Pancreas (tissue), 10 donors: Measurements from ENCODE around the gene C19orf53. TPM values are rescaled to one million over a fixed set of nuclear protein-coding genes. Genes with fewer than 3 reads are reported as not detected.

ENCODE experiments used
- ATAC-seq, 4 donors: fragments of 200-7000 bp; cut with Tn5 transposase; one replicate each; pipeline versions ENCODE4 v1.8.0 to v1.9.1; 2020; ENCODE audit warnings: mild to moderate bottlenecking in 4 of 4, moderate library complexity in 4 of 4
- DNase-seq, 6 donors: peaks; one replicate each; pipeline ENCODE4 v3.0.0-alpha.2; 2020
- FAIRE-seq: peaks from 2 replicates; lab custom pipeline; 2012; peaks lifted over from hg19 to GRCh38; lab: Jason Lieb, UNC
- H3K27ac ChIP-seq, 4 donors: fragments of 200-600 bp; sonication (generic); 1 replicate in 3 of 4; 2 replicates in 1 of 4; pipeline versions ENCODE4 v1.5.0 to v1.8.0; 2020
- H3K27me3 ChIP-seq, 4 donors: fragments of 200-600 bp; one replicate each; pipeline ENCODE4 v1.8.0; 2021
- H3K36me3 ChIP-seq, 3 donors: fragments of 200-600 bp; sonication (generic) in 1 of 3; one replicate each; pipeline versions ENCODE4 v1.5.0 to v1.8.0; 2020 to 2021
- H3K4me1 ChIP-seq, 3 donors: fragments of 200-600 bp; one replicate each; pipeline ENCODE4 v1.8.0; 2021
- H3K4me3 ChIP-seq, 4 donors: fragments of 200-600 bp; sonication (generic) in 2 of 4; one replicate each; pipeline versions ENCODE4 v1.5.0 to v1.8.0; 2020 to 2021
- H3K9me3 ChIP-seq, 4 donors: fragments of 200-600 bp; one replicate each; pipeline ENCODE4 v1.8.0; 2021
- CTCF ChIP-seq, 4 donors: fragments of 200-600 bp; sonication (generic) in 3 of 4; IDR thresholded peaks; one replicate each; pipeline versions ENCODE4 v1.5.0 to v1.8.0; 2021; ENCODE audit warnings: antibody characterized with exemption in 4 of 4
- WGBS, 2 donors: extraction: QIAGEN DNeasy Blood & Tissue Kit; methylation state at CpG; one replicate each; pipeline ENCODE4 v1.1.7; 2013; 5-methylcytosine and 5-hydroxymethylcytosine counted together
- intact Hi-C, 3 donors: fragments of 100-400 bp; cut with DNase I; formaldehyde crosslinking; loops; one replicate each; pipeline versions ENCODE4 v1.11.1 to v1.14.2; 2022
- polyA plus RNA-seq, 2 donors: library from polyadenylated mRNA; stranded (reverse); fragments of 200-250 nt; gene quantifications; one replicate each; pipeline ENCODE4 v1.2.3, GENCODE V29; 2013
- total RNA-seq, 6 donors: library from RNA; stranded (reverse); fragmentation: NEBNext Ultra II Directional in 4 of 6; extraction: Animal tissue kit (Norgen Biotek cat#: 25700) in 4 of 6; gene quantifications; one replicate each; pipeline versions ENCODE4 v1.2.1 to v1.2.4, GENCODE V29; 2021 to 2023
- donor health status: healthy with polysubstance abuse.
- donor health status: DM: no; HTN: no; CAD: no; lungs with moderate emphysema.
- donor health status: DM: no; HTN: no; CAD: no.
- donor health status: control.
- donor health status: control.
- donor health status: Bipolar disorder and iron deficiency.
- donor health status: DM: yes; HTN: yes; CAD: no.
- donor health status: DM: no; HTN: no; CAD: no.
- donor health status: DM: no; HTN: no; CAD: no.
- donor health status: DM: yes; HTN: yes; CAD: no.

Gene C19orf53
- total and polyA plus RNA-seq, 8 donors = 18.9 to 99.0 (median 32.1) TPM

GRCh38 chr19:13731147-13731964, 42.9 kb upstream of the C19orf53 start:
- no peak for TF ChIP-seq CTCF (IDR thresholded peaks at IDR 0.05)
- H3K36me3 ChIP-seq = no peaks in the 10 kb centered on the region
- peak overlapping the region in 3 of 4 donors; percentile 33 to 55 (median 46) for H3K4me3 ChIP-seq
- FAIRE-seq = no peak
- WGBS, 2 donors = 1% methylated on average over 39 of the region's 39 CpGs
- peak; percentile 99 to 100 (median 100) for ATAC-seq
- H3K27ac ChIP-seq = peak overlapping the region; percentile 52 to 79 (median 66)
- intact Hi-C loops = no loop called here
- H3K27me3 ChIP-seq = no peaks in the 10 kb centered on the region
- DNase-seq = peak; percentile 91 to 99 (median 96)
- H3K4me1 ChIP-seq = peaks cover 0 to 9% (median 7%) of the 10 kb centered on the region in 3 donors
- H3K9me3 ChIP-seq = no peaks in the 10 kb centered on the region

GRCh38 chr19:13732337-13732736, 41.9 kb upstream of the C19orf53 start:
- Histone ChIP-seq H3K4me3 (peak overlapping the region in 2 of 4 donors; percentile 46 to 55), H3K27me3 (no peaks in the 10 kb centered on the region), H3K4me1 (peaks cover 0 to 9% (median 7%) of the 10 kb centered on the region in 3 donors), H3K9me3 (no peaks in the 10 kb centered on the region), H3K36me3 (no peaks in the 10 kb centered on the region), H3K27ac (no peak overlapping the region)
- 83 to 84% methylated on average over 8 of the region's 8 CpGs for WGBS, 2 donors
- FAIRE-seq = no peak
- no peak for ATAC-seq
- DNase-seq = no peak
- TF ChIP-seq CTCF (IDR thresholded peaks at IDR 0.05) = no peak
- intact Hi-C loops = no loop called here

GRCh38 chr19:13734751-13735150, 39.5 kb upstream of the C19orf53 start:
- no peak overlapping the region for H3K4me3 ChIP-seq
- H3K9me3 ChIP-seq = no peaks in the 10 kb centered on the region
- peaks cover 0 to 9% (median 7%) of the 10 kb centered on the region in 3 donors for H3K4me1 ChIP-seq
- intact Hi-C loops = no loop called here
- no peak for FAIRE-seq
- DNase-seq = no peak
- WGBS, 2 donors = 76 to 83% methylated on average over 2 of the region's 2 CpGs
- H3K27ac ChIP-seq = no peak overlapping the region
- H3K27me3 ChIP-seq = no peaks in the 10 kb centered on the region
- no peak for TF ChIP-seq CTCF (IDR thresholded peaks at IDR 0.05)
- ATAC-seq = no peak
- no peaks in the 10 kb centered on the region for H3K36me3 ChIP-seq

- FAIRE-seq (no peak), ATAC-seq (no peak), DNase-seq (no peak)
- WGBS, 2 donors = 95 to 97% methylated on average over 1 of the region's 1 CpG
- no peaks in the 10 kb centered on the region for H3K9me3 ChIP-seq
- intact Hi-C loops = no loop called here
- H3K4me3 ChIP-seq = no peak overlapping the region
- no peaks in the 10 kb centered on the region for H3K4me1 ChIP-seq
- no peak overlapping the region for H3K27ac ChIP-seq
- H3K36me3 ChIP-seq = no peaks in the 10 kb centered on the region
- no peaks in the 10 kb centered on the region for H3K27me3 ChIP-seq
- TF ChIP-seq CTCF (IDR thresholded peaks at IDR 0.05) = no peak
Measured at GRCh38 chr19:13738073-13738472, 36.2 kb upstream of the C19orf53 start.

DNA sequence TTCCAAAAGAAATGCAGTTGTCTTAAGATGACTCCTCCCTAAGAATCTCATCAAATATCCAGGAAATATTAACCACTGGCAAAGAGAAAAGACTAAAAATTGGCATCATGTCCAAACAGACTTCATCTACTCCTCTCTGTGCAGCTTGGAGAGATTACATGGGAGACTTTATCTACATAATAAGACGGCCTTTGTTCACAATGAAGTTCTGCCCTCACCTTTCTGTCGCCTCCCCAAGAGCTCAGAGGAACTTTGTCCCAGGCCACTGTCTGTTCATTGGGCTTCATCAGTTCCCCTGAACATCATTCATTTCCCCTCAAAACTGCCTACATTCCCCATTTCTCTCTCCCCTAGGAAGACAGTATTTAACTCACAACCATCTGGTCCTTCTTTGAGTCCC, 32.4 kb upstream of the C19orf53 start:
- ATAC-seq = no peak
- Histone ChIP-seq H3K4me1 (peaks cover 0 to 6% (median 0%) of the 10 kb centered on the region in 3 donors), H3K9me3 (no peaks in the 10 kb centered on the region), H3K27me3 (no peaks in the 10 kb centered on the region), H3K36me3 (no peaks in the 10 kb centered on the region), H3K4me3 (no peak overlapping the region), H3K27ac (no peak overlapping the region)
- intact Hi-C loops = no loop called here
- 89 to 90% methylated on average over 2 of the region's 2 CpGs for WGBS, 2 donors
- DNase-seq = no peak
- no peak for FAIRE-seq
- TF ChIP-seq CTCF (IDR thresholded peaks at IDR 0.05) = no peak
